ENCODE data around the gene TSHR.
"Not testable (repeated sequence)": the region's sequence is repeated elsewhere in the genome, so short reads cannot be mapped to it uniquely, and the experiment has no call there.

TSHR gene

GRCh38 chr14:80955416-80955941, at the start of gene TSHR:
TSHR (plus strand) TSS chr14:80955621; CDS start chr14:80955681, 60 bp downstream.
- no peaks in the 10 kb centered on the region for H3K36me3 ChIP-seq
- TF ChIP-seq CTCF (IDR thresholded peaks at IDR 0.05): no peak
- peaks cover 0 to 8% (median 8%) of the 10 kb centered on the region in 4 donors for H3K4me1 ChIP-seq
- H3K27me3 ChIP-seq: peaks cover 0 to 10% of the 10 kb centered on the region in 2 donors
- H3K9me3 ChIP-seq: no peaks in the 10 kb centered on the region
- no peak for DNase-seq
- peak within 1 kb of the TSS; percentile 39 to 54 for H3K4me3 ChIP-seq
- intact Hi-C loops (cut with DNase I; ENCODE audit: low total_unique reads): no loop called here
- H3K27ac ChIP-seq: no peak within 1 kb of the TSS

DNA sequence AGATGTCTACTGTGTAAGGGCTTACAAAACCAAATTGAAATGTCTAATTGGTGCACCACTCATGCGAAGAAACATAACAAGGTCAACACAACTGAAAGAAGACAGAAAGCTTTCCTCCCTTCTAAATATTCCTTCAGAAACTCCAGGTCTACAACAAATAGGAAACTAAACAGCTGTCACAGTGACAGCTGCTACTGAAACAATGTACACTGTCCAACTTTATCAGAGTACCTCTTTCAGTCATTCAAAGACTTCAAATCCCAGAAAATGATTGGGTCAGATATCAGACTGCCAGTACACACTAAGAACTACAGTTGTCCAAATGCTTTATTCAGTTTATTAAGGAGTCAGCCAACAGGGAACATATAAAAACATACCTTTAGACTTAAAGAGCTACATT, 49.1 kb upstream of the TSHR start:
- intact Hi-C loops (cut with DNase I; ENCODE audit: low total_unique reads): no loop called here
- TF ChIP-seq CTCF (IDR thresholded peaks at IDR 0.05): no peak
- Histone ChIP-seq H3K36me3 (peaks cover 0 to 12% (median 3%) of the 10 kb centered on the region in 3 donors), H3K4me1 (no peaks in the 10 kb centered on the region), H3K9me3 (no peaks in the 10 kb centered on the region), H3K27me3 (no peaks in the 10 kb centered on the region), H3K27ac (no peak overlapping the region), H3K4me3 (no peak overlapping the region)
- DNase-seq: no peak

DNA sequence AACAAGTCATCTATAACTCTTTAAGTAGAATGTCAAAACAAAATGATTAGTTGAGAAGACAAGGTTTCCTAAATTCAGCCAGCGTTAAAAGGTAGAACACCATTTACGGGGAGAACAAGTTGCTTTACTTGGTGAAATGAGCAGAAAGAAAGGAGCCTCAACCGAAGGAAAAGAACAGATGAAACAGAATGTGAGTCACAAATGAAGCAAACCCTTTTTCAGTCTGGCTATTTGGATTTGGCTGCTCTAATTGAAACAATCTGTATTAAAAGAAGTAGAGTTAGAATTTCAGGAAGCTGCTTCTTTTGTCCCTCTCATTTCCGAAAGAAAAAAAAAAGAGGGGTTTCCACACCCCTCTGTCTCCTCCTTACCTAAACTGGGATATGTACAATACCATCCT, 48.5 kb upstream of the TSHR start:
- no peak for DNase-seq
- Histone ChIP-seq H3K27me3 (no peaks in the 10 kb centered on the region), H3K36me3 (peaks cover 0 to 12% (median 3%) of the 10 kb centered on the region in 3 donors), H3K4me1 (no peaks in the 10 kb centered on the region), H3K9me3 (no peaks in the 10 kb centered on the region), H3K4me3 (no peak overlapping the region), H3K27ac (no peak overlapping the region)
- intact Hi-C loops (cut with DNase I; ENCODE audit: low total_unique reads): no loop called here
- TF ChIP-seq CTCF (IDR thresholded peaks at IDR 0.05): no peak

DNA sequence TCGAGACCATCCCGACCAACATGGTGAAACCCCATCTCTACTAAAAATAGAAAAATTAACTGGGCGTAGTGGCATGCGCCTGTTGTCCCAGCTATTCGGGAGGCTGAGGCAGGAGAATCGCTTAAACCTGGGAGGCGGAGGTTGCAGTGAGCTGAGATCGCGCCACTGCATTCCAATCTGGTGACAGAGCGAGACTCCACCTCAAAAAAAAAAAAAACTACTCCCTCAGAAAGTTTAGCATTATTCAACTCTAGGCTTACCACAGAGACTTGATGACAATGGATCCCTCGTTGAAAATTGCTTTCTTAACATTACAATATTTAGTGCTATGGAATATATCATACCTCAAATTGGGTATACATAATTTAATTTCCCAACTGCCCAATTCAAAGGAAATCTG, 43.4 kb upstream of the TSHR start:
- H3K27ac ChIP-seq; H3K9me3 ChIP-seq; H3K27me3 ChIP-seq; H3K4me3 ChIP-seq; H3K4me1 ChIP-seq; intact Hi-C loops (cut with DNase I; ENCODE audit: low total_unique reads); DNase-seq: not testable (repeated sequence)
- peaks cover 3 to 27% (median 8%) of the 10 kb centered on the region in 3 donors for H3K36me3 ChIP-seq

- Histone ChIP-seq H3K27me3 (no peaks in the 10 kb centered on the region), H3K4me1 (no peaks in the 10 kb centered on the region), H3K9me3 (no peaks in the 10 kb centered on the region), H3K27ac (no peak overlapping the region), H3K36me3 (peaks cover 0 to 16% (median 8%) of the 10 kb centered on the region in 3 donors), H3K4me3 (no peak overlapping the region)
- no peak for DNase-seq
- TF ChIP-seq CTCF (IDR thresholded peaks at IDR 0.05): no peak
- intact Hi-C loops (cut with DNase I; ENCODE audit: low total_unique reads): no loop called here
Observed at GRCh38 chr14:80919622-80920021, 35.8 kb upstream of the TSHR start.

- H3K4me3 ChIP-seq: no peak overlapping the region
- no peaks in the 10 kb centered on the region for H3K27me3 ChIP-seq
- no peak for TF ChIP-seq CTCF (IDR thresholded peaks at IDR 0.05)
- DNase-seq: no peak
- no peaks in the 10 kb centered on the region for H3K4me1 ChIP-seq
- H3K9me3 ChIP-seq: no peaks in the 10 kb centered on the region
- no peaks in the 10 kb centered on the region for H3K36me3 ChIP-seq
- H3K27ac ChIP-seq: no peak overlapping the region
- intact Hi-C loops (cut with DNase I; ENCODE audit: low total_unique reads): no loop called here
Observed at GRCh38 chr14:80923368-80923767, 32.1 kb upstream of the TSHR start.

All from tibial artery (tissue), 4 donors.